Epithelial cell of esophagus (primary cell): ENCODE measurements around the gene NEK11.
A peak's percentile ranks its signal among the peaks of the same experiment; 100 is the strongest.

Experiments
- DNase-seq: peaks from one replicate; pipeline ENCODE4 v3.0.0; 2010; ENCODE audit warnings: low read depth
- H3K4me3 ChIP-seq: 2 replicates; pipeline ENCODE4 v1.5.1; 2011; ENCODE audit warnings: mild to moderate bottlenecking, low read length, control low read depth
- TF ChIP-seq, protein P1 (sequence below): IDR thresholded peaks from 2 replicates; pipeline ENCODE4 v1.5.1; 2011; ENCODE audit warnings: low read depth, mild to moderate bottlenecking, low read length, control low read depth, inconsistent platforms; ENCODE audit not compliant: insufficient read depth; ENCODE audit errors: missing control alignments

Gene NEK11

GRCh38 chr3:131082246-131082645, 55.6 kb downstream of the NEK11 start:
- no peak overlapping the region for H3K4me3 ChIP-seq
- no peak for DNase-seq
- TF ChIP-seq, protein P1, sequence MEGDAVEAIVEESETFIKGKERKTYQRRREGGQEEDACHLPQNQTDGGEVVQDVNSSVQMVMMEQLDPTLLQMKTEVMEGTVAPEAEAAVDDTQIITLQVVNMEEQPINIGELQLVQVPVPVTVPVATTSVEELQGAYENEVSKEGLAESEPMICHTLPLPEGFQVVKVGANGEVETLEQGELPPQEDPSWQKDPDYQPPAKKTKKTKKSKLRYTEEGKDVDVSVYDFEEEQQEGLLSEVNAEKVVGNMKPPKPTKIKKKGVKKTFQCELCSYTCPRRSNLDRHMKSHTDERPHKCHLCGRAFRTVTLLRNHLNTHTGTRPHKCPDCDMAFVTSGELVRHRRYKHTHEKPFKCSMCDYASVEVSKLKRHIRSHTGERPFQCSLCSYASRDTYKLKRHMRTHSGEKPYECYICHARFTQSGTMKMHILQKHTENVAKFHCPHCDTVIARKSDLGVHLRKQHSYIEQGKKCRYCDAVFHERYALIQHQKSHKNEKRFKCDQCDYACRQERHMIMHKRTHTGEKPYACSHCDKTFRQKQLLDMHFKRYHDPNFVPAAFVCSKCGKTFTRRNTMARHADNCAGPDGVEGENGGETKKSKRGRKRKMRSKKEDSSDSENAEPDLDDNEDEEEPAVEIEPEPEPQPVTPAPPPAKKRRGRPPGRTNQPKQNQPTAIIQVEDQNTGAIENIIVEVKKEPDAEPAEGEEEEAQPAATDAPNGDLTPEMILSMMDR = no peak

- no peak overlapping the region for H3K4me3 ChIP-seq
- DNase-seq = no peak
- TF ChIP-seq, protein P1 = no peak
These were observed 56.5 kb downstream of the NEK11 start for GRCh38 chr3:131082871-131083863.

- TF ChIP-seq, protein P1 = no peak
- no peak overlapping the region for H3K4me3 ChIP-seq
- DNase-seq = no peak
These were observed 65.1 kb downstream of the NEK11 start for GRCh38 chr3:131091768-131092167.

GRCh38 chr3:131107637-131108433, 81.2 kb downstream of the NEK11 start:
- H3K4me3 ChIP-seq = no peak overlapping the region
- DNase-seq = peak; percentile 39
- TF ChIP-seq, protein P1 = no peak

DNA sequence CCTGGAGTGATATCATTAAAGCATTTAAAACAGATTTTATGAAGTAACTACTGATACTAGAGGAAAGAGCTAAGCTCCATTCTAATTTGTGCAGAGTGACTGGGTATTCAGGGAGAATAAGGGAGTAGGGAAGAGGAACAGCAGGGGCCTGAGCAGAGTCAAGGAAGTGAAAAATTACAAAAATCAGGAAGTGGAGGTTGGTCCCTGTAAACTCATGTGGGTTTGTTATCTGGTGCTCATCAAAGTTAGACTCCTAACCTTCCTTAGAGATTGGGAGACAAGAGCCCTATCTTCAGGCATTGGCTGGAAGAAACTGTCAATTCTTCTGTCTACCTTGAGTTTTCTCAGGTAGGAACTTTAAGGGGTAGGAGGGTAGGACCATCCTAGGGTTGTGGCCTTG, 82.5 kb downstream of the NEK11 start:
- DNase-seq = no peak
- TF ChIP-seq, protein P1 = no peak
- no peak overlapping the region for H3K4me3 ChIP-seq

DNA sequence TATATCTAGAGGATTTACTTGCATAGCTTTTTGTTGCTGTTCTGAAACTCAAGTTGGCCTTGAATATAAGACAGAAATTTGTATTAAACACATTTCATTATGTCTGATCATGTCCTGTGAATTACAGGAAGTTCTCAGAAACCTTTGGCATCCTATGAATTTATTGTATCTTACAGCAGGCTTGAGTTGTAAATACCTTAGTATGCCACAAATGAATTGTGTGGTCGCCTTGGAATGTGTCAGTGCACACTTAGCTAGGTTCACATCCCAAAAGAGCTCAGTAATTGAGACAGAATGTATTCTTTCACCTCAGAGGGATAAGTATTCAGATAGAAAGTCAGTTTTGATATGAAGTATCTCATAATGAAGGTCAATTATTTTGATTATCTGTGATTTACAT, 83.4 kb downstream of the NEK11 start:
- DNase-seq = peak; percentile 47
- TF ChIP-seq, protein P1 = no peak
- no peak overlapping the region for H3K4me3 ChIP-seq
